SW480 (cell line): ENCODE results near the gene PSMC1.
"Not testable (repeated sequence)": the region's sequence is repeated elsewhere in the genome, so short reads cannot be mapped to it uniquely, and the experiment has no call there.

ENCODE experiments used
- DNase-seq: peaks from one replicate; pipeline ENCODE4 v3.0.0-alpha.2; 2016; ENCODE audit warnings: low spot score

Gene PSMC1

DNA sequence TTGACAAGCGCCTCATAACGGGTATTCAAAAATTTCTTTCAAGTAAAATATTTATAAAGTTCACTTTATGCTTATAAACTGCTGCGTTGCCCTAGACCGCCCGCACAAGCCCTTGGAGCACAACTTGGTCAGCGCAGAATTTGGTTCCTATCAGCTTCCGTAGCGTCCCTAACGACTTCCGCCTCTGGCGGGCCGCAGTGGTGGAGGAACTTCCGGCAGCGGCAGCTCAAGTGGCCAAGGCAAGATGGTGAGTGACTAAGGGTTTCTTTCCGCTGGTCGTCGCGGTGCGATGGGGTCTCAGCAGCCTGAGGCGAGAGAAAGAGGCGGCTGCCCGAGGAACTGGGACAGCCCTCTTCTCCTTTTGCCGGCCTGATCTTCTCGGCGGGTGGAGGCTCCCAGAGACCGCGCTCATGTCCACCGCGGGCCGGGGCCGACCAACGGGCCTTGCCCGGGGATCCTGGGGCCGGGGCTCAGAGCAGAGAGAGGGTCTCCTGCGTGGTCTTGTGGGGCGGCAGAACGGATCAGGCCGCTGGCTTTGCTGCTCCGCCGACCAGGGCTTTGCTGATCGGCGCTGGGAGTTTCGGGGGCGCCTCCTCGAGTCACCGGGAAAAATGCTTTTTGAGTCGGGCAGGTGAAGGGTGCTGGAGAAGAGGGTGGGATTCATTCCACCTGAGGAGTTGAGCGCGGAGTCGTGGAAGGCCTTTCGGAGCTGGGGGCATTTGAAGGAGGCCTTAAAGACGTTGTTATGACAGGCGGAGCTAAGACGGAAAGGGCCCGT, at the start of gene PSMC1:
Gene PSMC1, plus strand, starts transcription at position 200 of the 778 bp plus-strand sequence. Its CDS starts 45 bp downstream, at position 245.
- peak; percentile 92 for DNase-seq

DNA sequence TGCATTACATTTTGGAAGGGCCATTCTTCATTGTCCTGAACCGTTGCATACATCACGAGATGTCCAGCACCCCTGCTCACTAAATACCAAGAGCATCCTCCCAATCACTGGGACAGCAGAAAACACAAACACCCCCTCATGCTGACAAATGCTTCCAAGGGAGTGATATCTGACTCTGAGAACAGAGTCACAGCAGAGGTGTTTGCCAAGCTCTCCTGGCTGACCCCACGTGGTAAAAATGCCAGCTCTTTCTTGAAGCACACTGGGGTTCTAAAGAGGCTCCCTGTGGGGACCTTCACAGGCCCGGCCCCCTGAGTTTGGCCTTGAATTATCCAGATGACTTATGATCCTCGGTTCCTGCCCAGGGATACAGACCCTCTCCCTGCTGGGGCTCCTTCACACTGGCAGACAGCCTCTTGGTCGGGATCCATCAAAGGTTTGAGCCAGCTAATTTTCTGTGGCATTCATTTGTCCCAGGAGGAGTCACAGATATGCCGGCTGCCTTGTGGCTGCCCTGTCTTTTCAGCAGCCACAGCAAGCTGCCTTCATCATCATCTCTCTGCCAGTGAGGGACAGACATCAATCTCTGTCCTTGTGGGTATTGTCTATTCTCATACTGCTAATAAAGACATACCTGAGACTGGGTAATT, 43.1 kb upstream of the PSMC1 start:
- DNase-seq, result no peak

DNA sequence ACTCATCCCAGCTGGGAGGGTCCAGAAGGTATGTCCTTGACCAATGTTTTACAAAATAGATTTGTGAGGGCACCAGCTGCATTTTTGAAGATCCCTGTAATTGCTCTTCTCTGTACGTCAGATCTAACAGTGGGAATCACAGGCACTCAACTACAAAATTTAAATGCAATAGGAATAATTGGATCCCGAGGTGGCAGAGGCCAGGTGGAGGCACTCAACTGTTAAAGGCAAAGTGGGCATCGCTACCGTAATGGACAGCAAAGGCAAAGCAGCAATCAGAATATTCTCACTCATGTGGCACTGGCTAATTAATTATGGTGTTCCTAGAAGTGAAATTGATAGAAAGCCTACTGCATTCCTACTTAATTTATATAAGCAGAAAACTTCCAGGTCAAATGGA, 27.9 kb upstream of the PSMC1 start:
- DNase-seq, result no peak

DNA sequence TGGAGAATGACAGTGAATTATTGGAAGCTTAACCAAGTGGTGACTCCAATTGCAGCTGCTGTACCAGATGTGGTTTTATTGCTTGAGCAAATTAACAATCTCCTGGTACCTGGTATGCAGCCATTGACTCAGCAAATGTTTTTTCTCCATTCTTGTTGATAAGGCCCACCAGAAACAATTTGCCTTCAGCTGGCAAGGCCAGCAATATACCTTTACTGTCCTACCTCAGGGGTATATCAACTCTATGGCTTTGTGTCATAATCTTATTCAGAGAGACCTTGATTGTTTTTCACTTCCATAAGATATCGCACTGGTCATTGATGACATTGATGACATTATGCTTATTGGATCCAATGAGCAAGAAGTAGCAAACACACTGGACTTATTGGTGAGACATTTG, 26.4 kb upstream of the PSMC1 start:
- not testable (repeated sequence) for DNase-seq

DNA sequence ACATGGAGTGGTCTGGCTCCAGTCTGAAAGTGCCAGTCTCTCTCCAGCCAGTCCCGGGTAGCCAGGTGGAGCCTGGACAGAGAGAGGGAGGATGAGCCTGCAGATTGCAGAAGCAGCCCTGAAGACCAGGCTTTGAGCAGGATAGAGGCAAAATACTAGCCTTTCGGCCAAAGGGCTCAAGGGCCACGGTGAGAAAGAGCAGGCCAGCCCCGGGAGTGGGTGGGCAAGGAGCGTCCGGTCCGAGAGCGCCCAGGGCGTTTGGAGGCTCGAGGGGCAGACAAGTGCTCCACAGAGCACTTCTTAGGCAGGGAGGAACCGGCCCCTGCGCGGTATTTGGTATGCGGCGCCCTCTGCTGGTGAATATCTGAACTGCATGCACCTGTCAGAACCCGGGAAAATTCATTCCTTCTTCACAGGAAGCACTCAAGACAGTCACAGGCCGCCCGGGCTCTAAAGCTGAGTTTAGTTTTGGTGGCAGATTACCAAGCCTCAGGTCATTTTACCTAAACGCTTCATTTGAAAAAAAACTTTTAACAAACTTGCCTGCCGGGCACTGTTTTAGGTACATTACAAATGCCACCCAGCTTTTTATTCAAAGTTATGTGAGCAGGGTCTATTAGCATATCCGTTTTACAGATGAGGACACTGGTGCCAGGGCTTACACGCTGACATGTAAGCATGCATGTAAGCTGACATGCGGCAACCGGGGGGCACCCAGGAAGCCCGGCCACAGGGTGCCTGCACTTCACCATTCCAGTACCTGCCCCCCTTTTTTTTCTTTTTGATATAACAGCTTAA, 21.0 kb upstream of the PSMC1 start:
- peak; percentile 72 for DNase-seq

DNA sequence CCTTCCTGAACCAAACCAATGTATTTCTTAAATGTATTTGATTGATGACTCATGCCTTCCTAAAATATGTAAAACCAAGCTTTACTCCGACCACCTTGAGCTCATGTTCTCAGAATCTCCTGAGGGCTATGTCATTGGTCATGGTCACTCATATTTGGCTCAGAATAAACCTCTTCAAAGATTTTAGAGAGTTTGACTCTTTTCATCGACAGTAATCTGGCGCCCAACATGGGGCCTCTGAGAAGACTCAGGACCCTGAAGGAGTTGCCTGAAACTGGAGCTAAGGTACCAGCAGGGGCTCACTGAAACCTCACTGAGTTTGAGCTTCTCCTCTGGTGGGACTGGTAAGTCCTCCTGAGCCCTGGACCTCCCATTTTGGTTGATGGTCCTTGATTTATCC, 17.2 kb upstream of the PSMC1 start:
- no peak for DNase-seq

DNA sequence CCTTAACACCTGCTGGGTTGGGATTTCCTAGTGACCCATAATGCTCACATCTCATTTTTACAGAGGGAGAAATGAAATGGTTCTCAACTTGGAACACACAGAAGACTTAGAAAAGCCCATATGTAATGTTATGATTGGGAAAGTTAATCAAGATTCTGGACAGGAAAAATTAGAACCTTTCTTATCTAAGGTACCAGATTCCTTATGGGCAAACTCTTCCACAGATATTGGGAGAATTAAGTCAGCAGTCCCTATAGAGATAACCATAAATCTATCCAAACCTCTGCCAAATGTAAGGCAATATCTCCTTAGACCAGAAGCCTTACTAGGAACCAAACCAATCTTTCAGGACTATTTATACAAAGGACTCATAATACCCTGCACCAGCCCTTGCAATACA, 13.9 kb upstream of the PSMC1 start:
- no peak for DNase-seq

DNA sequence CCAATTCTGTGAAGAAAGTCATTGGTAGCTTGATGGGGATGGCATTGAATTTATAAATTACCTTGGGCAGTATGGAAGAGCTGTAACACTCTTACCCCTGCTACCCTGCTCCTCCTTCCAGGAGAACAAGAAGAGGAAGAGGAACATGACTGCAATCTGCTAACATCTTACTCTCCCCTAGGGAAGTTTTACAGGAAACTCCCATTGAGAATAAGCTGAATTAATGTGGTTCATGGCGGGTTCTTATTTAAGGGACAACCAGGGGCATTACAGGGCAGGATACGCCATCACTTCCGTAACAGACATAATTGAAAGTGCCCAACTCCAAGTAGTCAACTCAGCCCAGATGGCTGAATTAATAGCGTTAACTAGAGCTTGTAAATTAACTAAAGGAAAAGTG, 9.4 kb upstream of the PSMC1 start:
- DNase-seq, result no peak

DNA sequence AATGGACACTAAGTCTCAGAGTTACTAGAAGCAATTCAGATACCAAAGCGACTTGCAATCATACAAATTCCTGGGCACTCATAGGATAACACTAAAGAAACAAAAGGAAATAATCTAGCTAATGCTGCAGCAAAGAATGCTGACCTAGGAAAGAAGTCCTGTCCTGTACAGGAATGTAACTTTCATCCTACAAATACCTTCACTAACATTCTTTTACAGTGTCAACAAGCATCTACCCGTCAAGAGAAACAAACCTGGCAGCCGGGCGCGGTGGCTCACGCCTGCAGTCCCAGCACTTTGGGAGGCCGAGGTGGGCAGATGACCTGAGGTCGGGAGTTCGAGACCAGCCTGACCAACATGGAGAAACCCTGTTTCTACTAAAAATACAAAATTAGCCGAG, 8.9 kb upstream of the PSMC1 start:
- not testable (repeated sequence) for DNase-seq

DNA sequence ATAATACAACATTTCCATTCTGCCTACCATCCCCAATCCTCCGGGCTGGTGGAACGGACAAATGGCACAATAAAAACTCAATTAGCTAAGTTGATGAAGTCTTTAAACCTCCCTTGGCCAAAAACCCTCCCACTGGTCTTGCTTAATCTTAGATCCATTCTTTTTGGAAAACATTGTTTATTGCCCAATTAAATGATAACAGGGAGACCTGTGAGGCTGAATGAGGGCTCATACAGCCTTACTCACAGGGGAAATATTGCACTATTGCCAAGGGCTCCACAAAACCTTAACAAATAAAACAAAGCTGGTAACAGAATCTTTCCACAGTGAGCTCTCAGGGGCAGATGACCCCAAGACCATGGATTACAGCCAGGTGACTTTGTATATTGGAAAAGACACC, 7.8 kb upstream of the PSMC1 start:
- DNase-seq, result no peak

DNA sequence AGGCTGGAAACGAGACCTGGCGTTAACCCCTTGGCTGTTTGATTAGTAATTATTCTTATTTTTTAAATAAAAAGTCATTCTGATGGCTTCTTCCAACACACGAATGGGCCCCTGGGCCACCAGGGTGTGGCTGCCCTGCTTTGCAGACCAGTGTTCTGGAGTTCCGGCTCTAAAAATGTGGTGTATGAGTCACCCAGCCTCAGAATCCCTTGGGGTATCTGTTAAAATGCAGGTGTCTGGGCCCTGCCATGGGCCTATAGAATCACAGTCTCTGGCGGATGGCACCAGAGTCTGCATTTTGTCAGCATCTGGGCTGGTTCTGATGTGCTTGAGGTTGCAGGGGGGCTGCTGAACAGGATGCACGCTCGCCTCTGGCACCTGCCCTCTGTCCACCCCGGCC, 2.5 kb upstream of the PSMC1 start:
- no peak for DNase-seq

DNA sequence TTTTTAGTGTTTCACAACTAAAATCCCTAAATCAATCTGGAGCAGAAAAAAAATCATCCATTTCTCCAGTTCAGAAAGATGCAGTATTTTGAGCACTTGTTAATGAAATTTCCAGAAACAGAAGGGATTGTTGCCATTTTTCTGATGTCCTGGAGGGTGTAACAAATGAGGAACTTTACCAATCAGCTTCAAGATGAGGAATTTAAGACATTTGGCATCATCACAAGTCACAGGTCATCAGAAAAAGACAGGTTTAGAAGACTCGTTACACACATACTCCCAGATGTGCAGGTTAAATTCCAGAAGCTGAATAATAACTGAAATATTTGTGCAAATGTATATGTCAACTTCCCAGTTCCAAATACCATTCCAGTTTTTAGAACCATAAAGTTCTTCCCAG, 482 bp upstream of the PSMC1 start:
- no peak for DNase-seq

DNA sequence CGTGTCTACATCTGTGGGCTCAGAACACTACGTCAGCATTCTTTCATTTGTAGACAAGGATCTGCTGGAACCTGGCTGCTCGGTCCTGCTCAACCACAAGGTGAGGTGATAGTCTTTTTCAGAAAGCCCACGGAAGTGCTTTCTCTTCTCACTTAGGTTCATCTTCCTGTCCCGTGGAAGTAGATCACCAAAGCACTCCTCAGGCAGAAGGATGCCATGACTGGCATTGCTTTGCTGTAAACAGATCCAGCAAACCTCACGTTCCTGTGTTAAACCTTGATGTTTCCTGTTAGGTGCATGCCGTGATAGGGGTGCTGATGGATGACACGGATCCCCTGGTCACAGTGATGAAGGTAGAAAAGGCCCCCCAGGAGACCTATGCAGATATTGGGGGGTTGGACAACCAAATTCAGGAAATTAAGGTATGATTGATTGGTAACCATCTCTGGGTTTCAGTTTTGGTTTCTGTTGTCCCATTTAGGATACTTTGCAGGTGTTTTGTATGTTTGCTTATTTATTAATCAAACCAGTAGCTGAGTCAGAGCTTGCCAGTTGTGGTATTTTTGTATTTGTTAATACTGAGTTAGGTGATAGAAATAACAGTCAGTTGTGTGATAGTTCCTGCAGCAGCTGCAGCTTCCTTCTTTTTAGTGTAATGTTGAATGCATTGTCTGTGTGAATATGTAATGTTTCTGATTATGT, 7.5 kb downstream of the PSMC1 start:
- no peak for DNase-seq

DNA sequence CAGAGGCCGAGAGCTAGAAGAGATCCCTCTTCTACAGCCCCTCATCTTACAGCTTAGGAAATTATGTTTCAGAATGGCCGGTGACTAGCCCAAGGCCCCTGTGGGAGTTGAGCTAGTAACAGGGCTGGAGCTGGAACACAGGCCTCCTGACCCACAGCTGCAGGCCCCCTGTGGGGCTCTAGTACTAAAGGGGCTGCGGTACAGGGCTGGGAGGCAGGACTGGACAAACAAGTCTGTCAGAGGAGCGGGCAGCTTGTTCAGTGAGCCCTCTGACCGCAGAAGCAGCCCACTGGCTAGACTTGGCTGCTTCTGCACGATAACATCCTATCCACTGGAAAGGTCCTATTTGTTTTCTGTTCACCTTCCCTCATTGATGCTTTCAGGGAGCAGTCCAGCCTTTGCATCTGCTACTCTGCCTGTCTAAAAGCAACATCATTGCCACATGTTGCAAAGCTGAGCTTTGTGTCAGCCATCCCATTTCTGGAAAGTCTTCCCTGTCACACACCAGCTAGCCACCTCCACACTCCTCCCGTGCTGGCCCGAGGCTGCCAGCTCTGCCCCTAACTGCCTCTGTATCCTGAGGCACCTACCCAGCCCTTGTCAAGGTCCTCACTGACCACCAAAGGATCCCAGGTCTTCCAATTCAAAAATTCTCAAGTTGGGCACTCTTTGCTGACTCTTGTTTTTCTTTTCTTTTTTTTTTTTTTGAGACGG, 10.2 kb downstream of the PSMC1 start:
- no peak for DNase-seq

DNA sequence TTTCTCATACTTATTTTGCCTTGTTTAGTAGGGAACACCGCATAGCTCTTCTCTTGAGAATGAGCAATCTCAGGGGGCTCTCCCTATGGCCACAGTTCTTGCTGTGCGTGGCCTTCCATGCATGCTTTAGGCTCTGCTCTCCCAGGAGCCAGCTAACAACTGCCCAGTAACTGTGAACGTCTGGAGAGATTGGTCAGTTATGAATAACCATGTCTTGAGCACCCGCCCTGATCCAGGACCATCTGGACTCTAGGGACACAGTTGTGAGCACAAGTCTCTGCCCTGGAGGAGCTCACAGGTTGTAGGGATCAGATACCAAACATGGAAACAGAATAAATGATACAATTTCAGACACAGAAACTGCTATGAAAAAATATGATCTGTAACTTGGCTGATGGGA, 12.1 kb downstream of the PSMC1 start:
- no peak for DNase-seq

DNA sequence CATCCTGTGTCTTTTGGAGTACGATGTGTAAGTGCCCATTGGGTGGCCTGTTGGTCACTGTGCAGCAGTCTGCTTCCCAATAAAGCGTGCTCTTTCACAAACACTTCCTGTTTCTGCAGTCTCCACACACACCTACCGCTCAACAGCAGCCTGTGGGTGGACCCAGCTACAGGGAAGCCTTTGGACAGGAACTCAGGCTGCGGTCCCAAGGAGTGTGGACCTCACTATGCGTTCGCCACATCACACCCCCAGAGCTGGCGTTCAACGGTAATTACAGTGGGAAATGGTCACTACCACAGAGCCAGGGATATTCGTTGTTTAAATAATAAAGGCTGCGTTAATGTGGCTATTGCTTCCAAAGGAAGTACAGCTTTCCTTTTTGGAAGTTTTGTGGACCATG, 16.2 kb downstream of the PSMC1 start:
- DNase-seq, result no peak

DNA sequence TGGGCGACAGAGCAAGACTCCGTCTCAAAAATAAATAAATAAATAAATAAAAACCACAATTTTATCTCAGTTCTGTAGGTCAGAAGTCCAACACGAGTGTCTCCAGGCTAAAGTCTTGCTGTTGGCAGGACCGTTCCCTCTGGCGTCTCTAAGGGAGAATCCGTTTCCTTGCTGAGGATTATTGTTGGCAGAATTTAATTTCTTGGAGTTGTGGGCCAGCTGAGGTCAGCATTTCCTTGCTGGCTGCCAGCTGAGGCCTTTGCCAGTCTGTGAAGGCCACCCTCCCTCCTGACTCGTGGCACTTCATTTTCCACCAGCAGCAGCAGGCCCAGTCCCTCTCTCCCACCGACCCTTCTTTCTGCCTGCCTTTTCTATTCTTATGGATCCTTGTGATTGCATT, 17.2 kb downstream of the PSMC1 start:
- DNase-seq, result no peak

DNA sequence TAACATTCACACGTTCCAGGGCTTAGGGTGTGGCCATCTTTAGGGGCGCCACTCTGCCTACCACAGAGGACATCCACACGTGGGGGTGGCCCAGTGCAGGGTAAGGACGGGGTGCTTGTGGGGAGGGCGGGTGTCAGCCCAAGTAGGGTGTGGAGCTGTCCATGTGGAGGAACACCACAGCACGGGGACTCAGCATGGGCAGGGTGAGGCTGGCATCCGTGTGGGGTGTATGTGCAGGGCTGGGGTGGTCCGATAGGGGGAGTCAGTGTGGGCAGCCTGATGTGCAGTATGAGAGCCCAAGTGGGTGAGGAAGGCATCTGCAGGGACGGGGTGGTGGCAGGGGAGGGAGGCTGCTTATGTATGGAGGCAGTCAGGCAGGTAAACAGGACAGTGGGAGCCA, 17.7 kb downstream of the PSMC1 start:
- DNase-seq, result no peak

DNA sequence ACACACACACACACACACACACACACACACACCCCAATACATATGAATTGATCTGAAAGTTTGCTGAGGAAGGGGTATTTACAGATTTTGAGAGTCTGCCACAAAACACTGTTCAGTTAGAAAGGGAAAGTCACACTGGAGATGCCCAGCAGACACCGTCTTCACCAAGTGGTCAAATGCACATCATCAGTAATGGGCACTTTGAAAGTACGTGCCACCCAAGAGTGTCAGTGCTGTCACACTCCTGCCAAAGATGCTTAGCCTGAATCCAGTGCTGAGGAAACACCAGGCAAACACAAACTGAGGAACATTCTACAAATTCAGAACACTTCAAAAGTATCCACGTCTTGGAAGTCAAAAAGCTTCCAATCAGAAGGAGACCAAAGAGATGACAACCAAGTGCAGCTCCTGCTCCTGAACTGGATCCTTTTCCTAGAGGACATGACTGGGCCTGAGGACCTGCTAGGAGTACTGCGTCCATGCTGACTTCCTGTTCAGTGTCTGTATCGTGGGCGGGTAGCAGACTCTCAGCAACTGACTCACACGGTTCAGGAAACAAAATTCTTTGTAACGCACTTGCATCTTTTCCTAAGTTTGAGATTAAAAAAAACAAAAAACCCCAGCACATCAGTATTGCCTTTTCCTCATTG, 18.6 kb downstream of the PSMC1 start:
- no peak for DNase-seq

DNA sequence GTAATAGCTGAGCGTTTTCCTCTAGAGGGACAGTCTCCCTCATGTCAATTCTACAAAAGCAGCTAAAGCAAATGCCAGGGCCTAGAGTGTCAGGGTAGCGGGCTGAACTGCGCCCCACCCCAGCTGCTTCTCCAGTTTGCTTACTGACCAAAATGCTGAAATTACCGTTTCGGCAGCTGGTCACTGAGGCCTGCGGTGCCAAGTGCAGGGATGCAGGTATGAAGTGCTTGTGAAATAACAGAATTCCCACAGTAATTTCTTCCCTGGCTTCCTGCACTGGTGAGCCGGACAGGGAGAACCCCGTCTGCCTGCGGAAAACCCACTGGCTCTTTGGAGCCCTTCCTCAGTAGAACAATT, 19.1 kb downstream of the PSMC1 start:
- DNase-seq, result no peak

DNA sequence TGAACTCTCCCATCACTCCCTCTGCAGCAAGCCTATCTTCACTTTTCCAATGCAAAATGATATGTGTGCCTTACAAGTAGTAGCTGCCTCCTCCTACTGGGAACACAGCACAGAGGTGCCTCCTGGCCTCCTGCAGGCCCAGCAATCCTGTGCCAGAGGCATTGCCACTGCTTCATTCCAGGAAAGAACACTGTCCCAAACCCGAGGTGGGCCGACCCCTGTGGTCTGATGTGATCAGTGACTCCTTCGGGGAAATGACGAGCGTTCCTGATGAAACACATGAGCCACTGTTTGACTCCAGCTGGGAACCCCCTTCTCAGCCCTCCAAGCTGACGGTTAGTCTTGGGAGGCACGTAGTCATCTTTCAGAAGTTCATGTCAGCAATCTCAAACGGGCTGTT, 19.5 kb downstream of the PSMC1 start:
- no peak for DNase-seq
